Mammary epithelial cell (primary cell): ENCODE measurements around the gene NELFB.

Source experiments
- EZH2 ChIP-seq: IDR thresholded peaks from 2 replicates; pipeline ENCODE4 v1.6.1; 2012; ENCODE audit warnings: low read length, inconsistent platforms, borderline replicate concordance
- TF ChIP-seq, protein P1 (sequence below), 2 donors: IDR thresholded peaks in 1 of 2; conservative IDR thresholded peaks in 1 of 2; 2 replicates each; pipeline ENCODE4 v1.5.1; 2011 to 2012; ENCODE audit warnings: inconsistent platforms in 2 of 2, low read length in 2 of 2, mild to moderate bottlenecking in 2 of 2, control low read depth in 1 of 2, low read depth in 1 of 2; ENCODE audit not compliant: insufficient read depth in 1 of 2; ENCODE audit errors: extremely low read depth in 1 of 2

DNA sequence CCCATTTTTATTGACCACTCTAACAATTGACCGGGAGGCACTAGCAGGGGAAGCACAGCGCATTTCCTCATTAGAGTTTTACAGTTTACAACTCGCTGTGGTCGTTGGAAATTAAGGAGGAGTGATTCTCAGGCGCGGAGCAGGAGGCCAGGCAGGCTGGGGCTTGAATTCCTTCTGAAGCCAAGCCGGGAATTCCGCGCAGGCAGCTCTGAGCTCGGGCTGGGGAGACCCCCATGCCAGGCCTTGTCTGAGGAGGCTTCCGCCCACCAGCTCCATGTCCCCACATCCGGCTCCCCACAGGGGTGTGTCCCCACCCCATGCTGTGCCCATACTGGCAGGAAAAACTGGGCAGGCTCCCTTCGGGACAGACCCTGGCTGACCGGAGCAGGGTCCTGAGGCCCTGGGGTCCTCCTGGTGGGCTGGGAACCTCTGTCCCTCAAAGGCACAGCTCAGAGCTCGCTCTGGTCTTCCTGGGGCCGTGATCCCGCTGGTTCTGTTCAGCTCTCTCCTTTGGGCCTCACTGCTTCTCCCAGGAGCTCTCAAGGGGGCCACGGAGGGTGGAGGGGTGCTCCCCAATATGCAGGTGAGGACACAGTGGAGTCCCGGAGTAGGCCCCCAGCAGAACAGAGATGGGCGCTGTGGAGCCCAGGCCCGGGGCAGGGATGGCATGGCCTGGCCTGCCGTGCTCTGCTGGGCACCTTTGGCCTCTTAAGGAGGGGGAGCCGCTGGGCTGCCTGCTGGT is 48.2 kb downstream of the NELFB start:
- TF ChIP-seq, protein P1, sequence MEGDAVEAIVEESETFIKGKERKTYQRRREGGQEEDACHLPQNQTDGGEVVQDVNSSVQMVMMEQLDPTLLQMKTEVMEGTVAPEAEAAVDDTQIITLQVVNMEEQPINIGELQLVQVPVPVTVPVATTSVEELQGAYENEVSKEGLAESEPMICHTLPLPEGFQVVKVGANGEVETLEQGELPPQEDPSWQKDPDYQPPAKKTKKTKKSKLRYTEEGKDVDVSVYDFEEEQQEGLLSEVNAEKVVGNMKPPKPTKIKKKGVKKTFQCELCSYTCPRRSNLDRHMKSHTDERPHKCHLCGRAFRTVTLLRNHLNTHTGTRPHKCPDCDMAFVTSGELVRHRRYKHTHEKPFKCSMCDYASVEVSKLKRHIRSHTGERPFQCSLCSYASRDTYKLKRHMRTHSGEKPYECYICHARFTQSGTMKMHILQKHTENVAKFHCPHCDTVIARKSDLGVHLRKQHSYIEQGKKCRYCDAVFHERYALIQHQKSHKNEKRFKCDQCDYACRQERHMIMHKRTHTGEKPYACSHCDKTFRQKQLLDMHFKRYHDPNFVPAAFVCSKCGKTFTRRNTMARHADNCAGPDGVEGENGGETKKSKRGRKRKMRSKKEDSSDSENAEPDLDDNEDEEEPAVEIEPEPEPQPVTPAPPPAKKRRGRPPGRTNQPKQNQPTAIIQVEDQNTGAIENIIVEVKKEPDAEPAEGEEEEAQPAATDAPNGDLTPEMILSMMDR (conservative IDR thresholded peaks at IDR 0.05 in 1 of 2, IDR thresholded peaks at IDR 0.05 in 1 of 2; ENCODE audit: extremely low read depth in 1 of 2, insufficient read depth in 1 of 2, low read depth in 1 of 2, low read length in 2 of 2), result no peak
- TF ChIP-seq EZH2, result no peak
